ENCODE results near the gene ANO1.

ANO1 gene

GRCh38 chr11:70169632-70170031 lies 91.5 kb downstream of the ANO1 start:
- no peak for DNase-seq

DNA sequence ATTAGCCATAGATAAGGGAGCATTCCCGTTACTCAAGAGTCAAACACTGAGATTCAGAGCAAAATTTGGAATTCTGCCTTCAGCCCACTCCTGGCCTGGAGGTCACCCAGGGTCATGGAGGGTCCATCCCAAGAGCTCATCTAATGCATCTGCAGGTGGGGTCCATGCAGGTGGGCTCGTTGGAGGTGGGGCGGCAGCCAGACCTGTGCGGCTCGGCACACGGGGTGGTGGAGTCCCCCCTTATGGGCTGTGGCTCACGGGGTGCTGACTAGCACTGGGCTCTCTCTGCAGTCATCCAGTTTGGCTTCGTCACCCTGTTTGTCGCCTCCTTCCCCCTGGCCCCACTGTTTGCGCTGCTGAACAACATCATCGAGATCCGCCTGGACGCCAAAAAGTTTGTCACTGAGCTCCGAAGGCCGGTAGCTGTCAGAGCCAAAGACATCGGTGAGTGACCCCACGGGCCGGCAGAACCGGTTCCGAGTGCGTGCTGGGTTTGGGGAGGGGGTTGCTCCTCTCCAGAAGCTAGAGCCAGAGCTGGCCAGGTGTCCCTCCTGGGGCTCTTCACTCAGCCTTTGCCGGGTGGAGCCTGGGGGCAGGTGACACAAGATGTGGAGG lies 92.6 kb downstream of the ANO1 start:
- no peak for DNase-seq

DNA sequence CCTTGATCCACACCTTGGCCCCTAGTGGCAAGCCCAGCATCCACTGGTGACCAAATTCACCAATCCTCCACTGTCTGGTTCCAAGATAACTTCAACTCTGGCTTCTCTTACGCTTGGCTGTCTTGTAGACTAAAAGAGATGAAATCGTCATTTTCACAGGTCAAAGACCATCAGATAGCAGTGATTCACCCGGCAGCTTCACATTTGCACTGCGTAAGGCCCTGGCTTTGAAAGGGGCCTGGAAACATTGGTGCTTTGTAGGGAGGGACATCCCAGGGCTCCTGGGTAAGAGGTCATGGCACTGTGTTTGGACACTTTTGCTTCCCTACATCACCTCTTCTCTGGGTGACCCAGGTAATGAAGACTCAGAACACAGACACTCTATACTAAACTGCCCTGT lies 94.9 kb downstream of the ANO1 start:
- DNase-seq: no peak

- DNase-seq: no peak
Observed at GRCh38 chr11:70174547-70175235, 96.6 kb downstream of the ANO1 start.

GRCh38 chr11:70175236-70175698 lies 97.2 kb downstream of the ANO1 start:
- DNase-seq: no peak

DNA sequence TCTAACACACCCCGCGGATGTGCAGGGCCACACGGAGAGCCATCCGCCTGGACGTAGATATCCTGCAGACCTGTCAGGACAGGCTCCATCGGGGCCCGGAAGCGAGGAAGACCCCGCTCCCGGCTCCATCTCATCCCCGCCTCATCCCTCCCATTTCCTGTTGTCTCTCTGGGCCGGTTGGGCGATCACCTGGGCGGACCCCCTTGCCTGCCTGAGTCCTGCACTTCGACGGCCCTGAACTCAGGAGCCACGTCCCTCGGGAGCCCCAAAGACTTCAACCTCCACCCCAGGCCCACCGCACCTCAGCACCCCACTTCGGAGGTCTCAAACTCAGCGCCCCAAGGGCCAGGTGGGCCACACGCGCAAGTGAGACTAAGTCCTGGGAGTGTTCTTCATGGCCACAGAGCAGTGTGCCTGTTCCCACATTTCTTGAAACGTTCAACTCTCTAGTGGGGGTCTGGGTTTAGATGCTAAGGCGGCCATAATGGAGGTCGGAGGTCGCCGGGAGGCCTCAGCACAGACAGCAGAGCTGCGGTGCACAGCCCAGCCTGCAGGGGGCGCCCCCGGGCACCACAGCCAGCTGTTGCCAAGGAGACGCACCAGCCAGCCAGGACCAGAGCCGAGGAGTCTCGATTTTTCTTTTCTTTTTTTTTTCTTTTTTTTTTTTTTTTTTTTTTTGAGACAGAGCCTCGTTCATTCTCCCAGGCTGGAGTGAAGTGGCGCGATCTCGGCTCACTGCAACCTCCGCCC lies 99.0 kb downstream of the ANO1 start:
- peak; percentile 20 for DNase-seq

DNA sequence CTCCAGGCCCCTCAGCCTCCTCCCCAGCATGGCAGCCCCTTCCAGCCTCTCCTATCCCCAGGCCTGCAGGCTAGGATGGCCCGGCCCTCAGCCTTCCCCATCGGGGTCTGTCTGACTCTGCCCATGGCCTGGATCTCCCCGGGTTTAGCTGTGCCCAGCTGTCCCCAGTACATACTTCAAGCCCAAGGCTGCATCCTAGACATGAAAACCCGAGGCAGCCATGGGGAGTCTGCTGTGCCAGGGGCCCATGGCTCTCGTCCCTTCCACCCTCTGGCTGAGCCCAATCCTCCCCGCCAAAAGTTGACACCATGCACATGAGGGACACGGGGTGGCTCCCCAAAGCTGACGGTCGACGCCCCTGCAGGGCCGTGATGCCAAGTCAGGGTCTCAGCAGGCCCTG lies 102.8 kb downstream of the ANO1 start:
- no peak for DNase-seq

GRCh38 chr11:70182266-70182665 lies 104.1 kb downstream of the ANO1 start:
- no peak for DNase-seq

DNA sequence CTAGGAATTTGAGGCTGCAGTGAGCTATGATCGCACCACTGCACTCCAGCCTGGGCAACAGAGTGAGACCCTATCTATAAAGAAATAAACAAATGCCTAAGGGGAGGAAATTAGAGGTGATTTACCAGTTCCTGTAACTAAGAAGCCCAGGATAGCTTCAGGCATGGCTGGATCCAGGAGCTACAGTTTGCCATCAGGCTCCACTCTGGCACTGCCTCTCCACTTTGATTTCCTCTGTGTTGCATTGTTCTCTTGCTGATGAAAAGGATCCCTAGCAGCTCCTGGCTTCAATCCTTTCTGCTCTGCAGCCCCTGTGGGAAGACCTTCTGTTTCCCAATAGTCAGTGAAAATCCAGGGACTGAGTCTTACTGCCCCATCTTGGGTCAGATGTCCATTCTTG lies 104.9 kb downstream of the ANO1 start:
- no peak for DNase-seq

DNA sequence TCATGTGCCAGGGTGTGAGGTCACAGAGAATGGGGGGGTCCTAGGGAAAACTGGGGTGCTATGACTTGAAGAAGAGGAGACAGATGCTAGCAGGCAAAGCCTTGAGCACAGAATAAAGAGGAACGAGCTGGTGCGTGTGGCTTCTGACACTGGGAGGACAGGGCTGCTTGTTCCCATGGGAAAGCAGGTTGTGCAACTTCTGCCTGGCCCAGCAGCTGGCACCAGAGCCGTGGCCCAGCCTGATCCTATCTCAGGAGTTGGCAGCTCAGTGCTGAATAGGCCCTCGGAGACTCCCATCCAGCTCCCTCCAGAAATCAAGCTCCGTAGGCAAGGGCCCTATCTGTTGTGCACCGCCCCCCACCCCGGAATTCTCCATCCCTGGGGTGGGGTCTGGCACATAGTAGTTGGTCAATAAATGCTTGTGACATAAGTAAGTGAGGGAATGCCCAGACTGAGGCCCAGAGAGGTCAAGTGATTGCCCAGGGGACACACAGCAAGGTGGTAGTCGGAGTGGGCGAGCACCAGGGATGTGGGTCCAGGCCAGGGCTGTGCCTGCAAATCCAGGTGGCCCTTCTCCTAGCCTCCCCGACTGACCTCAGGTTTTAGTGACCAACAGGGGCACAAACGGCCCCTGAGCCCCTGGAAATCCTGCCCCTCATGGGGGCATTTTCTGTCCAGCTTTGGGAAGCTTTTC lies 105.5 kb downstream of the ANO1 start:
- no peak for DNase-seq

- no peak for DNase-seq
Observed at GRCh38 chr11:70184396-70184795, 106.3 kb downstream of the ANO1 start.

- no peak for DNase-seq
Observed at GRCh38 chr11:70185348-70186055, 107.4 kb downstream of the ANO1 start.

DNA sequence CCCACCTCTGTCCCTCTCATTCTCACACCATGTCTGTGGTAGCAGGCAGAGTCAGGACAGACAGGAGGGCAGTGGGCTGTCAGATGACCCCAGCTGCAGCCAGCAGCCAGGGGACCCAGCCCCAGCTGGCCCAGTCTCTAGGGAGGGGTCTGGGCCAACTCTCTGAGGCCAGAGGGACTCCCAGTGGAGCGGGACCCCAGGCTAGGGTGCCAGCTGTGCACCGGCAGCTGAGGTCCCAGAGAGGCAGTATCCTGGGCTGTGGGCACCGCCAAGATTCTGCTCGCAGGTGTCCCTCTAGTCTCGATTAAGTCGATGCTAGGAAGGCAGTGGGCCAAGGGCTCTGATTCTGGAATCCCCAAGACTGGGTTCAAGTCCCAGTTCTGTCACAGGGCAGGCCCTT lies 108.3 kb downstream of the ANO1 start:
- DNase-seq: no peak

DNA sequence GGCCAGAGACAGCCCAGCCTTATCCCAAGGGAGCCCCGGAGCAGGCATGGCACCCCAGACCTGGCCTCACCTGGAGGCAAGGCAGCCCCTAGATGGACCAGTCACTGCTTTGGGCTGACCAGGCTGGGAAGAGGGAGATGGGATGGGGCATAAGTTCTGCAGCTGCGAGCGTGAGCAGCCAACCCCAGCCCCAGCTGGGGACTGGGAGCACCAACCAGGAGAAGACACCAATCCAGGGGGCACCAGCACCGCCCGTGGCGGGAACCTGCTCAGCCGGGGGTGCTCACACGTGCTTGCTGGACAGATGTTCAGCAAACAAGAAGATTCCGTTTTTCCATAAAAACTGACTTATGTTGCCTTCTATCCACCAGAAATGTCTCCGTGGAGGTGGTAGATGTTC lies 108.8 kb downstream of the ANO1 start:
- DNase-seq: no peak

GRCh38 chr11:70187771-70188170 lies 109.7 kb downstream of the ANO1 start:
- no peak for DNase-seq

DNA sequence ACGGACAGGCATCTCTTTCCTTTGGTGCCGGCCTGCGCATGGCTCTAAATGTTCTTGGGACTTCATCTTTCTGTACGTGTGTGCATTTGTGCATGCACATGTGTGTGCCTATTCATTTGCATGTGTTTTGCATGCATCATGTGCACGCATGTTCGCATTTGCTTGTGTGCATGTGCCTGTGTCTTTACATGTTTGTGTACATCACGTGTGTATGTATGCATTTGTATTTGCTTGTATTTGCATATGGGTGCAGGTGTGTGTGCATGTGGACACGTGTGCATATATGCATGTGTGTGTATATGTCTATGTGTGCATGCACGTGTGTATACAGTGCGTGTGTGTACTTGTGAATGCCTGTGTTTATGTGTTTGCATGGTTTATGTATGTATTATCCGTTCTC lies 111.5 kb downstream of the ANO1 start:
- no peak for DNase-seq

DNA sequence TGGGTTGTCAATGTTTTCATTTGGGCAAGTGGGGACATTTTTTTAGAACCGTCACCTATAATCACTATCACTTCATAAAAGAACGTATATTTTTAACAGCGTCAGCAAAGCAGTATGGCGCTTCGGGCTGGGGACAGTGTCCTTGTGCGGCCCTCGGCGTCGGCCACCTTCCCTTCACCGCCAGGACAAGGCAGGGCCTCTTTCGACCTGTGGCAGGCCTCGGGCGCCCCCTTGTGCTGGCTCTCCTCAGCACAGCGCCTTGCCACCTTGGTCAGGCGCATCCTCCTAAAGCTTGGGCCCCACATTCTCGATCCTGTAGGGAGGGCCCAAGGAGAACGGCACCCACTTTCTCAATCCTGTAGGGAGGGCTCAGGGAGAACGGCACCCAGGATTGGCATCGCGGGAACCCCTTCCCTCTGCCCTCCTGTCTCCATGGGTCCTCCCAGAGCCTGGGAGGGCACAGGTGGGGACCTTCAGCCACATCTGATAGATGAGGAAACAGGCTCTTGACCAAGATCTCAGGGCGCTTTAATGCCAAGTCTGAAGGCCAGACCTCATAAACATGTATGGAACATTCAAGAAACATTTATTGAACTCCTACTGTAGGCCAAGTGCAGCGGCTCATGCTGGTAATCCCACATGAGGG lies 113.5 kb downstream of the ANO1 start:
- peak; percentile 25 for DNase-seq

DNA sequence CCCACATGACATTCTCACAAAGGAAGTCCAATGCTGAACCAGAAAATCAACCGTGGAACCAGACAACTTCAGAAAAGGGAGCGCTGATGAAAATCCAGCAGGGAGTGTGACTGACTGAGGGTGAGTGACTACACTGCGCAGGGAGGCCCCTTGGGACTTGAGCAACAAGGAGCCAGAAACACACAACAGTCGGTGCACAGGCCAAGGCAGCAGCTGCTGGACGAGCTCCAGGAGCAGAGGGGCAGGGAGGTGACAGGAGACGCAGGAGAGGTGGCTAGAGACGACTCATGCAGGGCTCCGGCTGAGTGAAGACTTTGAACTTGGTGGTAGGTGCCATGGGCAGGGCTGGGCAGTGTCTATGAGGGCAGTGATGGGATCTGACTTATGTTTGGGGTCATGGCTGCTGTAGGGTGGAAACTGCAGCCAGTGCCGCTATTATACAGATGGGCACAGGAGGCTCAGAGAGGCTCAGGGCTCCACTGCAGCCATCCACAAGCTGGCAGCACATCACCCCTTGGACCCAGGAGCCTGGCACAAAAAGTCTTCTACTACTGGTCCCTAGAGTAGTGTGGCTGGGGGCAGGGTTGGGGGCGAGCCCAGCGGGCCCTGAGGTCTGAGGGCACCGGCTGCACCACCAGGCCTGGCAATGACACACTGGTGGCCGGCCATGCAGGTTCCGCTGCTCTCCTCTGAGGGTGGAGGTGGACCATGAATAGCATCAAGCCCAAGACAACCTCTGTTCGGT lies 114.7 kb downstream of the ANO1 start:
- no peak for DNase-seq

DNA sequence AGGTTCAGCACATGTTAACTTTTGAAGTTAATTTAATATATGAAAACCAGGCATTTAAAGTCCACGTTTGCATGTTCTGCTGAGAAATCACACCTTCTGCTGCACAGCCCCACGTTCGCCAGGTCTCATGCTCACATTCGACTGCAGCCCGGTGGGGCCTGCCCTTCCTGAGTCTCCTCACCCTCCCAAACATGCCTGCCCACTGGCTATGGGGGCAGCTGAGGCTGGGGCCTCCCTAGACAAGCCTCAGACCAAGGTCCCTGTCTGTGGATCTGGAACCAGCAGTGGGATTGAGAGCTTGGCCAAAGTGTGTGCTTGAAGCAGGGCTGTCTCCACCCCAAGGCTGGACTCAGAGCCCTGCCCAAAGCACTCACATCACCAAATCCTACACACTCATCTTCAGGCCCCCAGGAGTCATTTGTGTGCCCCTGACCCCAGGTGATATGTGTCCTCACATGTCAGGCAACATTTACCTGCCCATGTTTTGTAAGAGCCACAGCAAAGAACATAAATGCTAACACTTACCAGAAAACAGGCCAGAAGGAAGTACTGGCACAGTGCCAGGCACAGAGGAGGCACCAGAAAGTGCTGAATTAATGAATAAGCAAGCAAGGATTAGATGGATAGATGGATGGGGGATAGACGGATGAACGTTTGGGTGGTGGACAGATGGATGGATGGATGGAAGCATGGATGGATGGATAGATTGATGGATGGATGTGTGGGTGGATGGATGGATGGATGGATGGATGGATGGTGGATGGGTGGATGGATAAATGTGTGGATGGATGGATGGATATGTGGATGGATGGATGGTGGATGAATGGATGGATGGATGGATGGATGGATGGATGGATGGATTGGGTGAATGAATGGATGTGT lies 115.5 kb downstream of the ANO1 start:
- DNase-seq: no peak

Measured in activated CD4-positive, alpha-beta T cell treated with anti-CD3 and anti-CD28 coated beads for 1 hour (primary cell).